ENCODE results near the gene ZNF276. TPM values are rescaled to one million over a fixed set of nuclear protein-coding genes. Genes with fewer than 3 reads are reported as not detected.
"Not testable (repeated sequence)": the region's sequence is repeated elsewhere in the genome, so short reads cannot be mapped to it uniquely, and the experiment has no call there.

The ZNF276 gene
- total RNA-seq, 1 experiment from 2014 or later = 32.7 TPM

GRCh38 chr16:89691986-89692569, 29.3 kb upstream of the ZNF276 start:
- Mint-ChIP-seq H3K36me3 (ENCODE audit: insufficient read depth, unreplicated experiment) (peaks cover 60% of the 10 kb centered on the region), H3K4me3 (ENCODE audit: unreplicated experiment) (no peak overlapping the region), H3K9me3 (ENCODE audit: unreplicated experiment) (no peaks in the 10 kb centered on the region), H3K27ac (ENCODE audit: low read depth, unreplicated experiment) (no peak overlapping the region), H3K4me1 (ENCODE audit: insufficient read depth, unreplicated experiment) (peaks cover 6% of the 10 kb centered on the region), H3K27me3 (ENCODE audit: insufficient read depth, unreplicated experiment) (no peaks in the 10 kb centered on the region)
- intact Hi-C loops (cut with micrococcal nuclease) = no loop called here
- DNase-seq (ENCODE audit: unreplicated experiment) = no peak
- BruUV-seq (replicated peaks) = no TSS peak
- TF ChIP-seq, protein P1, sequence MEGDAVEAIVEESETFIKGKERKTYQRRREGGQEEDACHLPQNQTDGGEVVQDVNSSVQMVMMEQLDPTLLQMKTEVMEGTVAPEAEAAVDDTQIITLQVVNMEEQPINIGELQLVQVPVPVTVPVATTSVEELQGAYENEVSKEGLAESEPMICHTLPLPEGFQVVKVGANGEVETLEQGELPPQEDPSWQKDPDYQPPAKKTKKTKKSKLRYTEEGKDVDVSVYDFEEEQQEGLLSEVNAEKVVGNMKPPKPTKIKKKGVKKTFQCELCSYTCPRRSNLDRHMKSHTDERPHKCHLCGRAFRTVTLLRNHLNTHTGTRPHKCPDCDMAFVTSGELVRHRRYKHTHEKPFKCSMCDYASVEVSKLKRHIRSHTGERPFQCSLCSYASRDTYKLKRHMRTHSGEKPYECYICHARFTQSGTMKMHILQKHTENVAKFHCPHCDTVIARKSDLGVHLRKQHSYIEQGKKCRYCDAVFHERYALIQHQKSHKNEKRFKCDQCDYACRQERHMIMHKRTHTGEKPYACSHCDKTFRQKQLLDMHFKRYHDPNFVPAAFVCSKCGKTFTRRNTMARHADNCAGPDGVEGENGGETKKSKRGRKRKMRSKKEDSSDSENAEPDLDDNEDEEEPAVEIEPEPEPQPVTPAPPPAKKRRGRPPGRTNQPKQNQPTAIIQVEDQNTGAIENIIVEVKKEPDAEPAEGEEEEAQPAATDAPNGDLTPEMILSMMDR (IDR thresholded peaks at IDR 0.05; ENCODE audit: unreplicated experiment) = no peak
- ChIA-PET CTCF (interaction anchor here (0.6 to 0.7 kb wide), 2 partner anchors 21 to 42 kb away, joined by 3 read pairs; no protein-coding TSS in a partner anchor), POLR2A (interaction anchor here (0.6 kb wide), 1 partner anchor 126 kb away, joined by 3 read pairs; no protein-coding TSS in a partner anchor)

GRCh38 chr16:89693289-89693731, 28.0 kb upstream of the ZNF276 start:
- H3K36me3 Mint-ChIP-seq (ENCODE audit: insufficient read depth, unreplicated experiment) = peaks cover 49% of the 10 kb centered on the region
- no peaks in the 10 kb centered on the region for H3K27me3 Mint-ChIP-seq (ENCODE audit: insufficient read depth, unreplicated experiment)
- no TSS peak for BruUV-seq (replicated peaks)
- H3K27ac Mint-ChIP-seq (ENCODE audit: low read depth, unreplicated experiment) = no peak overlapping the region
- no peaks in the 10 kb centered on the region for H3K9me3 Mint-ChIP-seq (ENCODE audit: unreplicated experiment)
- TF ChIP-seq, protein P1 (IDR thresholded peaks at IDR 0.05; ENCODE audit: unreplicated experiment) = no peak
- CTCF ChIA-PET = interaction anchor here (0.5 kb wide), 1 partner anchor 27 kb away, joined by 3 read pairs; no protein-coding TSS in a partner anchor
- H3K4me3 Mint-ChIP-seq (ENCODE audit: unreplicated experiment) = no peak overlapping the region
- no peaks in the 10 kb centered on the region for H3K4me1 Mint-ChIP-seq (ENCODE audit: insufficient read depth, unreplicated experiment)
- POLR2A ChIA-PET = no interaction called here
- intact Hi-C loops (cut with micrococcal nuclease) = no loop called here
- DNase-seq (ENCODE audit: unreplicated experiment) = no peak

GRCh38 chr16:89693931-89694783, 27.2 kb upstream of the ZNF276 start:
- H3K36me3 Mint-ChIP-seq (ENCODE audit: insufficient read depth, unreplicated experiment) = peaks cover 49% of the 10 kb centered on the region
- ChIA-PET POLR2A (interaction anchor here (0.7 kb wide), 1 partner anchor 9 kb away, joined by 3 read pairs; no protein-coding TSS in a partner anchor), CTCF (interaction anchor here (0.5 to 1.1 kb wide), 2 partner anchors 28 to 167 kb away, joined by 3 to 4 read pairs; no protein-coding TSS in a partner anchor)

DNA sequence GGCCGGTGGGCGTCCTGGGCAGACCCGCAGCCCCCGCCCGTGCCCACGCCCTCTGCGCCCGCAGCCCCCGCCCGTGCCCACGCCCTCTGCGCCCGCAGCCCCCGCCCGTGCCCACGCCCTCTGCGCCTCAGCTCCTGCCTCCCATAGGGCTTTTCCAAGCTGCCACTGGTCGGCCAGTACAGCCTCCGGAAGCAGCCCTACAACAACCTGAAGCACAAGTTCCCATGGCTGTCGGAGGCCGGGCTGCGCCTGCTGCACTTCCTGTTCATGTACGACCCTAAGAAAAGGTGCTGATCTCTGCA, 26.6 kb upstream of the ZNF276 start:
- not testable (repeated sequence) for H3K27ac Mint-ChIP-seq (ENCODE audit: low read depth, unreplicated experiment)

More at GRCh38 chr16:89693931-89694783, 27.2 kb upstream of the ZNF276 start:
- no TSS peak for BruUV-seq (replicated peaks)
- DNase-seq (ENCODE audit: unreplicated experiment) = no peak
- H3K9me3 Mint-ChIP-seq (ENCODE audit: unreplicated experiment) = no peaks in the 10 kb centered on the region
- H3K27ac Mint-ChIP-seq (ENCODE audit: low read depth, unreplicated experiment) = no peak overlapping the region
- intact Hi-C loops (cut with micrococcal nuclease) = no loop called here
- TF ChIP-seq, protein P1 (IDR thresholded peaks at IDR 0.05; ENCODE audit: unreplicated experiment) = no peak
- H3K27me3 Mint-ChIP-seq (ENCODE audit: insufficient read depth, unreplicated experiment) = no peaks in the 10 kb centered on the region
- no peak overlapping the region for H3K4me3 Mint-ChIP-seq (ENCODE audit: unreplicated experiment)
- no peaks in the 10 kb centered on the region for H3K4me1 Mint-ChIP-seq (ENCODE audit: insufficient read depth, unreplicated experiment)

More for the DNA sequence above, 26.6 kb upstream of the ZNF276 start:
- BruUV-seq (replicated peaks); H3K27me3 Mint-ChIP-seq (ENCODE audit: insufficient read depth, unreplicated experiment); intact Hi-C loops (cut with micrococcal nuclease); H3K9me3 Mint-ChIP-seq (ENCODE audit: unreplicated experiment); H3K4me1 Mint-ChIP-seq (ENCODE audit: insufficient read depth, unreplicated experiment); DNase-seq (ENCODE audit: unreplicated experiment); H3K4me3 Mint-ChIP-seq (ENCODE audit: unreplicated experiment): not testable (repeated sequence)
- CTCF ChIA-PET = interaction anchor here (1.1 kb wide), 1 partner anchor 167 kb away, joined by 4 read pairs; no protein-coding TSS in a partner anchor
- peaks cover 49% of the 10 kb centered on the region for H3K36me3 Mint-ChIP-seq (ENCODE audit: insufficient read depth, unreplicated experiment)
- POLR2A ChIA-PET = interaction anchor here (0.7 to 0.9 kb wide), 2 partner anchors 8 to 15 kb away, joined by 3 read pairs; no protein-coding TSS in a partner anchor

All from MCF 10A (cell line).